NCI-H1105 (cell line): ENCODE data around the gene CAP2.

ENCODE experiments used
- DNase-seq: peaks from one replicate; lab custom pipeline; 2025; lab: John Stamatoyannopoulos, UW

Gene CAP2, protein sequence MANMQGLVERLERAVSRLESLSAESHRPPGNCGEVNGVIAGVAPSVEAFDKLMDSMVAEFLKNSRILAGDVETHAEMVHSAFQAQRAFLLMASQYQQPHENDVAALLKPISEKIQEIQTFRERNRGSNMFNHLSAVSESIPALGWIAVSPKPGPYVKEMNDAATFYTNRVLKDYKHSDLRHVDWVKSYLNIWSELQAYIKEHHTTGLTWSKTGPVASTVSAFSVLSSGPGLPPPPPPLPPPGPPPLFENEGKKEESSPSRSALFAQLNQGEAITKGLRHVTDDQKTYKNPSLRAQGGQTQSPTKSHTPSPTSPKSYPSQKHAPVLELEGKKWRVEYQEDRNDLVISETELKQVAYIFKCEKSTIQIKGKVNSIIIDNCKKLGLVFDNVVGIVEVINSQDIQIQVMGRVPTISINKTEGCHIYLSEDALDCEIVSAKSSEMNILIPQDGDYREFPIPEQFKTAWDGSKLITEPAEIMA

GRCh38 chr6:17392978-17393891 is at the start of gene CAP2:
Gene CAP2, plus strand, starts transcription at chr6:17393595. Its CDS starts 27,961 bp downstream, at chr6:17421556.
- DNase-seq, result peak; percentile 51

DNA sequence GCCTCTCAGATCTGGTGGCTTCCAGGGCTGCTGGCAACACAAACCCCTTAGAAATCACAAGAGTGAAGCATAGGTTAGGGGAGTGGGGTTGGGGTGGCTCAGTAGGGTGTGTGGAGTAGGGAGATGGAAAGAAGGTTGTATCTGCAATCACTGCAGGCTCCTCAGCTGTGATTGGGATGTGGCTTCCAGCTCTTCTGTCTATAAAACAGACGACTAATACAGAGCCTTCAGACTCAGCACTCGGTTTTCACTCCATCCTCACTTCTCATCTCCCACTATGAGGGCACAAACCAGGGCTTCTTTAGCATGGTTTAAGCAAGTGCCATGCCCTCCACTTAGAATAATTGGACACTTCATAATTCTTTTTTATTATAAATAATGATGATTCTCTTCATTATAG is 46.4 kb upstream of the CAP2 start:
- no peak for DNase-seq

DNA sequence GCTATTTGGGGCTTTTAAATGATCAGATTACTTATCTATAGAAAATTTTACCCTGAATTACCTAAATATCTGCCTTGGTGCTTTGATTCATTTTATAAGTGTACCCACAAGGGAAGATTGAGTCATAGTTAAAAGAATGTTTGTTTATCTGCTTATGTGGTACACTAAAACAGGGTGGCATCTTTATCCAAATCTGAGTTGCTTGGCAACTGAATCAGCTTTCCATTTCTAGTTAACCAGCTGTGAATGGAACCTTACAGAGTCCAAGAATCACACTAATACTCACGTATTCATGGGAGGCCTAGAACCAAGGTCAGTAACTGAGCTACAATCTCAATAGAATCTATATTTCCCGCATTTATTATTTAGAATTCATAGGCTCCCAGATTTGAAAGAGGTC is 44.0 kb upstream of the CAP2 start:
- no peak for DNase-seq

DNA sequence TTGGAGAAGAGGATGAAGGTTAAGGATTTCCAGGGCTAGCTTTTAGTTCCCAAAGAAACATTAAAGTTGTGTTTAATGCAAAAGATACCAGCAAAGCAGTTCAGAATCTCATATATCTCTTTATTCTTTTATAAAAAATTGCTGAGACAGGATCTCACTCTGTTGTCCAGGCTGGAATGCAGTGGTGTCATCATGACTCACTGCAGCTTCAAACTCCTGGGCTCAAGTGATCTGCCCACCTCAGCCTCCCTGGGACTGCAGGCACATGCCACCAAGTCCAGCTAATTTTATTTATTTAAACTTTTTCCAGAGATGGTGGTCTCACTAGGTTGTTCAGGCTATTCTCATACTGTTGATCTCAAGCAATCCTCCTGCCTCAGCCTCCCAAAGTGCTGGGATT is 41.1 kb upstream of the CAP2 start:
- no peak for DNase-seq

DNA sequence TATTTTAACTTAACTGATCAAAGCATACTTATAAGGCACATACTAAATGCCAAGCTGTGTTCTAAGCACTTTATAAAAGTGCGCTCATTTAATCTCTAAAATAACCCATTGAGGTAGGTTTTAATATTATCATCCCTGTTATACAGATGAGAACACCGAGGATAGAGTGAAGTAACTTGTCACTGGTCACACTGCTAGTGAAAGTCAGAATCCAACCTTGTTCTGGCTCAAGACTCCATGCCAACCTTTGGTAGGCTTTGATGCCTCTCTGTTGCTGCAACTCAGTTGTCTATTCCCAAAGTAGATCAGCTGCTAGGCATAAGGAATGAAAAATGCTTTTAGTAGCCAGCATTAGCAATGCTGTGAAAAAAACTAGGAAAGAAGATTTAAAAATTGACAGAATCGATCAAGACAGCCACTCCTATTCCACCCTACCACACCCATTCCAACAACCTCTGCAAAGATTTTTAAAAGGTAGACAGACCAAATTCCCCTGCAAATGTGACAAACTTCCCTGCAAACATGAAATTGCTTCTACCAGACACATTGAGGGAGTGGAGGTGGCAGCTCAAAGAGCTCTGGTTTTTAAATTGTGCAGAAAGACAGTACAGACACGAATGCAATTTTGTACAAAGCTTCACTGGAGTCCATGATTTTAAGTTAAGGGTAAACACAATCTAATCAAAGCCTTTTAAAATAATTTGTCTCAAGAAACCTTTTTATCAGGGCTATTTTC is 39.8 kb upstream of the CAP2 start:
- no peak for DNase-seq

GRCh38 chr6:17354700-17355403 is 38.5 kb upstream of the CAP2 start:
- no peak for DNase-seq

GRCh38 chr6:17355404-17355774 is 38.0 kb upstream of the CAP2 start:
- DNase-seq, result no peak

- no peak for DNase-seq
These were observed 34.9 kb upstream of the CAP2 start for GRCh38 chr6:17358515-17358914.

- no peak for DNase-seq
These were observed 32.8 kb upstream of the CAP2 start for GRCh38 chr6:17360564-17360963.

DNA sequence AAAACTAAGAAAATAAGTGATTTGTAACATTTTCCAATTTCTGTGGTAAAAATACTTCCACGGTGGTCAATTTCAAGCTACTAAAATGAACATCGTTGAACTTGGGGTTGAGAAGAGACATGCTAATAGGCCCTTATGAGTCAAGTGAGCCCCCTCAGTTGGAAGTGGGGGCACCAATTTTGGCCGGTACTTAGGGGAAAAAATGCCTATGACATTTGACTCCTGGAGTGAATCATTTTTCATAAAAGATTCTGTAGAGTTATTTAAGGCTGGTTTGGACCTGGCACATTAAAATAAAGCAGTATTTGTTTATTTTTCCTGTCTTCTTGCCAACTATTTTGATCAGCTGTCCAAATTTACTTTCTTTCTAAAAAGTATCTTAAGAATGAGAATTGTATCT is 32.4 kb upstream of the CAP2 start:
- DNase-seq, result no peak

DNA sequence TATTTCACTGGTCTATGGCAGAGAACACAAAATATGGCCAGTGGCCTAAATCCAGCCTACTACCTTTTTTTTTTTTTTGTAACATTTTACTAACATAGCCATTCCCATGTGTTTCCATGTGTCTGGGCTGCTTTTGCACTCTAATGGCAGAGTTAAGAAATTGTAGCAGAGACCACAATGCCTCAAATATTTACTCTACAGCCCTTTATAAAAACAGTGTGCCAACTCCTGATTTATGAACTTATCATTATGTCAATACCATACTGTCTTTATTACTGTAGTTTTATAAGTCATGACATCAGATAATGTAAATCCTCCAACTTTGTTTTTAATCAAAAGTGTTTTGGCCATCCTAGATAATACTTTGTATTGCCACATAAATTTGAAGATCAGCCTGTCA is 27.4 kb upstream of the CAP2 start:
- DNase-seq, result no peak

GRCh38 chr6:17367868-17368267 is 25.5 kb upstream of the CAP2 start:
- no peak for DNase-seq

- DNase-seq, result no peak
These were observed 11.8 kb upstream of the CAP2 start for GRCh38 chr6:17381424-17382147.

GRCh38 chr6:17385660-17386059 is 7.7 kb upstream of the CAP2 start:
- no peak for DNase-seq

GRCh38 chr6:17388365-17388764 is 5.0 kb upstream of the CAP2 start:
- DNase-seq, result no peak

GRCh38 chr6:17389274-17389847 is 4.0 kb upstream of the CAP2 start:
- no peak for DNase-seq

GRCh38 chr6:17390276-17390675 is 3.1 kb upstream of the CAP2 start:
- no peak for DNase-seq

GRCh38 chr6:17391976-17392375 is 1.4 kb upstream of the CAP2 start:
- DNase-seq, result no peak

GRCh38 chr6:17393892-17394631 is 667 bp downstream of the CAP2 start:
- peak; percentile 24 for DNase-seq

GRCh38 chr6:17395112-17395511 is 1.7 kb downstream of the CAP2 start:
- no peak for DNase-seq
